Hepatocyte (in vitro differentiated cells): ENCODE measurements around the gene SPHK1.

ENCODE experiments used
- EZH2 ChIP-seq: fragments of 200-600 bp; sonication (generic); IDR thresholded peaks from 2 replicates; pipeline ENCODE4 v1.6.1; 2016; ENCODE audit warnings: antibody characterized with exemption, mild to moderate bottlenecking, borderline replicate concordance
- EZH2phosphoT487 ChIP-seq: fragments of 200-600 bp; sonication (generic); IDR thresholded peaks from one replicate; pipeline ENCODE4 v1.6.1; 2018; ENCODE audit warnings: antibody characterized with exemption, mild to moderate bottlenecking, low read depth, moderate library complexity; ENCODE audit not compliant: unreplicated experiment, severe bottlenecking
- TF ChIP-seq, protein P1 (sequence below): fragments of 200-600 bp; sonication (generic); IDR thresholded peaks from 2 replicates; pipeline ENCODE4 v1.5.1; 2016; ENCODE audit warnings: antibody characterized with exemption, mild to moderate bottlenecking; ENCODE audit not compliant: poor library complexity

DNA sequence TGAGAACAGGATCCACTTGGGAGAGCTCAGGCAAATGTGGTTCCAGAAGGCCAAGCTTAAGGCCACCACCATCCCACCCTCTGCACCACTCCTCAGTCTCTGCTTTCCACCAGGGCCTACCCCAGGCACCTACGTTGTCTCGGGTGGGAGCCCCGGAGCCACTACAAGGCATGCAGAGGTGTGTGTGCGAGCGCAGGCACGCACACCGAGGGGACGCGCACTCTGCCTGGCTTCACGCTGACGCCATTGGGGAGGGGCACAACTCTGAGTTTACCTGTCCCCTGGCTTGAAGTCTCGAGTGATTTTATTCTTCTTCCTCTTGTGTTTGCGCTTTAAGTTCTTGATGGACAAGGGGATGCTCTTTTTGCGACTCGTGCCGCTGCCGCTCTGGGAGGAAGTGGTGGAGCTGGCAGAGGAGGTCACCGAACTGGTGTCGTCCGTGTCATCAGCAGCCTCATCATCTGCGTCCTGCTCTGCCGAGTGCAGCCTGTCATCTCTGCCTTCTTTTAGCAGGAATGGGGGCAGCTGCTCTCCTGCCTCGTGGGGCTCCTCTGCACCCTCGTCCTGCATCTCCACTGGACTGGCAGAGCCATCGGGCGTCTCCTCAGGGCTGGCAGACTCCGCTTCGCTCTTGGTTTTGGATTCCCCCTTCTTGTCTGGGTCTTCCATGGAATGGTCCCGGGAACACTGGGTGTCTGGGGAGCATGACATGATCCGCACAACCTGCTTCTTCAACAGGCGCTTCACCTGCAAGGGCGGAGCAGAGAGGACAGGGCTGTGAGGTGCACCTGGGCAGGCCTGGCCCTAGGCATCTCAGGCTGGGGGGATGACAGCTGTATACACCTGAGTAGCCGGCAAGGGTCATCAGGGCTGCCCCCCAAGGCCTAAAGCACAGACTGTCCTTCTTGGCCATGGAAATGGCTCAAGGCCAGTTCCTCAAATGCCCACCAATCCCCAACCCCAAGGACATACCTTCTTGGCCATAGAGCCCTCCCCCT is 15.1 kb downstream of the SPHK1 start:
- TF ChIP-seq, protein P1, sequence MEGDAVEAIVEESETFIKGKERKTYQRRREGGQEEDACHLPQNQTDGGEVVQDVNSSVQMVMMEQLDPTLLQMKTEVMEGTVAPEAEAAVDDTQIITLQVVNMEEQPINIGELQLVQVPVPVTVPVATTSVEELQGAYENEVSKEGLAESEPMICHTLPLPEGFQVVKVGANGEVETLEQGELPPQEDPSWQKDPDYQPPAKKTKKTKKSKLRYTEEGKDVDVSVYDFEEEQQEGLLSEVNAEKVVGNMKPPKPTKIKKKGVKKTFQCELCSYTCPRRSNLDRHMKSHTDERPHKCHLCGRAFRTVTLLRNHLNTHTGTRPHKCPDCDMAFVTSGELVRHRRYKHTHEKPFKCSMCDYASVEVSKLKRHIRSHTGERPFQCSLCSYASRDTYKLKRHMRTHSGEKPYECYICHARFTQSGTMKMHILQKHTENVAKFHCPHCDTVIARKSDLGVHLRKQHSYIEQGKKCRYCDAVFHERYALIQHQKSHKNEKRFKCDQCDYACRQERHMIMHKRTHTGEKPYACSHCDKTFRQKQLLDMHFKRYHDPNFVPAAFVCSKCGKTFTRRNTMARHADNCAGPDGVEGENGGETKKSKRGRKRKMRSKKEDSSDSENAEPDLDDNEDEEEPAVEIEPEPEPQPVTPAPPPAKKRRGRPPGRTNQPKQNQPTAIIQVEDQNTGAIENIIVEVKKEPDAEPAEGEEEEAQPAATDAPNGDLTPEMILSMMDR, result no peak
- TF ChIP-seq EZH2phosphoT487 (no peak), EZH2 (no peak)
